HG03442 (cell line): ENCODE measurements around the gene TMEM11.

Experiments used
- ATAC-seq: cut with Tn5 transposase; IDR thresholded peaks from one replicate; pipeline ENCODE4 v1.9.1; 2021; ENCODE audit warnings: mild to moderate bottlenecking, moderate library complexity; ENCODE audit not compliant: unreplicated experiment

The TMEM11 gene, protein sequence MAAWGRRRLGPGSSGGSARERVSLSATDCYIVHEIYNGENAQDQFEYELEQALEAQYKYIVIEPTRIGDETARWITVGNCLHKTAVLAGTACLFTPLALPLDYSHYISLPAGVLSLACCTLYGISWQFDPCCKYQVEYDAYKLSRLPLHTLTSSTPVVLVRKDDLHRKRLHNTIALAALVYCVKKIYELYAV

DNA sequence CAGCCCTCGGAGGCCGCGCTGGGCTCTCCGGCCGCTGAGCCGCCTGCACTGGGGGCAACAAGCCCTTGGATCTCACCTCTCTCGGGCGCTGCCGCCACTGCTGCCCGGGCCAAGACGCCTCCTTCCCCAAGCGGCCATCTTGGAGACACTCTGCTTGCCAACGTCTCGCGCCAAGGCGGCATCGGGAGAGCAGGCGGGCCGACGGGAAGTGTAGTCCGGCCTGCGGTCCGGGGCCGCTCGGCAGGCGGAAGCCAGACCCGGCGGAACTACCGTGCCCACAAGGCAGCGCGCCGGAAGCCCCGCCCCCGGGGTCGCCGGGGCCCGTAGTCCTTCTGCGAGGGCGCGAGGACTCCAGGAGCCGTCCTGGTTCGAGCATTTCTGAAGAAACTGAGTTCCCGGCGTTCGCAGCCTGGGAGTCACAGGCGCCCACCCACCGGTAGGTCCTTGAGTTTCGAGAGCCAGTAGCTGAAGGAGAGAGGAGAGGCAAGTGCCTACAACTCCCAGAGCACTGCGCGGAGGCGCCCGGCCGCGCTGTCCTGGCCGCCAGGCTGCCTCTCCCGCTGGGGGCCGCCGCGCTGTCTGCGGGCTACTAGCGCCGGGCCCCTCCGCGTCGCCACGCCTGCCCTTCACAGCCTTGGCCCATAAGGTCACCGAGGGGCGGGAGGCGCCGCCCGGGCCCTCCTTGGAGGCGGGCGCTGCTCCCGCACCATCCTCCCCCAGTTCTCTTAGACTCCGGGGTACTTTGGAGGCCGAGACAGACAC lies at the start of gene TMEM11:
Gene TMEM11 (minus strand): TSS at position 147 of the 762 bp plus-strand sequence. CDS start 9 bp downstream, at position 138.
- ATAC-seq: peak; percentile 83

DNA sequence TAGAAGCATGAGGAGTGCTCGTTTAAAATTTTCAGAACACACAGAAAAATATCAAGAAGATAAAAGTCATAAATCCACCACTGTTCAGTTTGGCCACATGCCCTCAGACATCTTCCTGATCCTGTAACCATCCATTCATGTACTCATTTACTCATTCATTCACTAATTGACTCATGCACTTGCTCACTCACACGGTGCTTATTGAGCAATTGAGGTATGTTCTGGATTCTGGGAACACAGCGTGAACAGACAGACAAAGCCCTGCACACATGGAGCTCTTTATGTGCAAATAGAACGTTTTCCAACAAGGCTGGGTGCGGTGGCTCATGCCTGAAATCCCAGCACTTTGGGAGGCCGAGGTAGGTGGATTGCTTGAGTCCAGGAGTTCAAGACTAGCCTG lies 49.4 kb upstream of the TMEM11 start:
- ATAC-seq: no peak

DNA sequence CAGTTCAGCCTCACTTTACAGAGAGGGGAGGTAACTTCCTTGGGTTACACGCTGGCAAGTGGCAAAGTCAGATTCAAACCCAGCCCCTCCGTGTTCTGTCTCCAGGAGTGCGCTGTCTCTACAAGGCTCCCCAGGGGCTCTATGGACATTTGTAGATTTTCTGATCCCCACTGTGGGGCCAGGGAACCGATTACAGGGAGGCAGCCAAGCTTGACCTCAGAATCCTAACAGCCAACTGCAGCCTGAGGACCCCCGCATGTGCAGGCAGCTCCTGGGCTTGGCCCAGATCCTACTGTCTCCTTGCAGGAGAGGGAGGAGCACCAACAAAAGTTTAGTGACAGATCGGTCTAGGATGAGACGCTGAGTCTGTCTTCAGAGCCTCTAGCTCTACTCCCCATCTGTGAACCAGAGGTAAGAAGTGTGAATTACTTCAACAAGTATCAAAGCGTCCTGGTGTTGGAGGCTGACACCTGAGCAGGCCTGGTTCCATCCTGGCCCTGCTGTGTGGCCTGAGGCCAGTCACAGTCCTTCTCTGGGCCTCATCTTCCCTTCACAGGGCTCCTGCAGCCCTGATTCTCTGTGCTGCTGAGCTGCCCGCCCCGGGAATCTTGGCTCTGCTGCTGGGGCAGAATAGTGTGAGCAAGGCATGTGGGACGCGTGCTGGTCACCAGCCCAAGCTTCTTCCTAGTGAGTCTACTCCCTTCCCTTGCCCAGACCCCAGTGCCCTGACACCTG lies 48.5 kb upstream of the TMEM11 start:
- no peak for ATAC-seq

DNA sequence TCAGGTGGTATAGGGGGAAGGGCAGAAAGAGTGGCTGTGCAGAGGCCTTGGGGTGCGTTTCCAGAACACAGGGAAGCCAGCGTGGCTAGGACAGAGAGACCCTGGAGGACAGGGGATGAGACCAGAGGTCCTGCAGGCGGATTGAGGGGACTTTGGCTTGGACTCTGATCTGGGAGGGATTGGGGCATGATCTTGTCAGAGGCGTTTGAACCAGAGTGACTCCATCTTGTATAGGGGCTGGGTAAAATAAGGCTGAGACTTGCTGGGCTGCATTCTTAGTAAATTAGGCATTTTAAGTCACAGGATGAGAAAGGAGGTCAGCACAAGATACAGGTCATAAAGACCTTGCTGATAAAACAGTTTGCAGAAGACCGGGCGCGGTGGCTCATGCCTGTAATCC lies 44.6 kb upstream of the TMEM11 start:
- no peak for ATAC-seq

DNA sequence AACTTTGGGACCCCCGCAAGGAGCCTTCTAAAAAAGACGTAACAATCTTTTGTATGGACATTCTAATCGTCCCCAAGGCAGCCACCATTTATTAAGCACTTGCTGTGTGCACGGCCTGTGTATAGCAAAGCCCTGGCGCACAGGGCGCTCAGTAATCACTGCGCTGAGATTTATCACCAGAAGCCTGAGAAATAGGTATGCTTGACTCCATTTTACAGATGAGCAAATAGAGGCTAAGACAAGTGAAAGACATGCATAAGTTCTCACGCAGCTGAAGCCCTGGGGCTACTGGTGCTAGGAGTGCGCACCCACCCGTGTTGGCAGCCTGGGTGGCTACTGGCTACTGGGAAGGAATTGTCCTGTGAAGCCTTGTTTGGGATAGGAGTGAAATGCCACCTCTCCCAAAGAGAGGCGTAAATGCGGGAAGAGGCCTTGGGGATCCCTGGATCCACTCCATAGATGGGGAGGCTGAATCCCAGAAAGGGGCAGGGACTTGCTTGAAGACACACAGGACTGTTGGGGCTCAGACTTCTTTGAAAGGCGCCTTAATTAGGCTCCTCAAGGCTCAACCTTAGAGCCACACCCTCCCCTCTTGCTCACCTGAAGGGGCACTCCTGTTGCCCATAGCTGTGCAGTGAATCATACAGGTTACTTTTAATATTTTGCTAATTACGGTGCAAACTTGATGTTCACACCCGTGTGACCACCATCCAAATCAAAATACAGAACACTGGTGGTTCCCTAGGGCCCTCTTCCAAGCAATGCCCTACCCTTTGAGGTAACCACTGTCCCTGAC lies 39.9 kb upstream of the TMEM11 start:
- ATAC-seq: no peak

DNA sequence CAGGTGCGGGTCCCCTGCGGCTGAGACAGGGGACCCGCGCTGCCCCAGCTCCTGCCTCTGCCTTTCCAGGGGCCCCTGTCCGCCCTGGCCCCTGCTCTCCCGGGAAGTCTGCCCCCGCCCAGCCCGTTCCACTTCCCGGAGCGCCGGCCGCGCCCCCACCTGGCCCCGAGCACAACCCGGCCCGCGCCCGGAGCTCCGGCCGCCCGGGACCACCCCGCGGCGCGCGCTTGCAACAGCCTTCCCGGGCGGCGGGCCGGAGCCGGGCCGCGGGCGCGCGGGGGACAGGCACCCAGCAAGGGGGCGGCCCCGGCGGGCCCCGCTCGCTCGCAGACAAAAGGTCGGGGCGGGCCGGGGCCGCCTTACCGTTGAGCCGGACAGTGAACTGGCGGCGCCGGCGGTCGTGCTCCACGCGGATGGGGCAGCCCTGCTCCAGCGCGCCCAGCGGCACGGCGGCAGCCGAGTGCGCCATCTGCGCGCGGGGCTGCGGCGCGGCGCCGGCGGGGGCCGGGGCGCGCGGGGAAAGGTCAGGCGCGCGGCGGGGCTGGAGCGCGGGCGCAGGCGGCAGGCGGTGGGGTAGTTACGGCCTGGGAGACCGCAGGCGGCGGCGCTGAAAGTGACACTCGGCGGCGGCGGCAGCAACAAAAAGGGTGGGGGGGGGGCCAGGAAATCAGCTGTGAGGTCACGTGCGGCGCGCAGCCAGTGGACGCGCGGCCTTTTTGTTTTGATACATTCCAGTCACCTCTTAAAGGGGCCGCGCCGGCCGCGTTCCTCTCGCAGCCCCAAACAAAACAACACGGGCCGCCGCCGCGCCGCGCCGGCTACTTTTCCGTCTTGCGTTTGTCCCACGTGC lies 39.1 kb upstream of the TMEM11 start, which contains the start of gene NATD1:
Gene NATD1 (minus strand): TSS at position 615 of the 850 bp plus-strand sequence. CDS start 146 bp downstream, at position 469.
- ATAC-seq: peak; percentile 61

DNA sequence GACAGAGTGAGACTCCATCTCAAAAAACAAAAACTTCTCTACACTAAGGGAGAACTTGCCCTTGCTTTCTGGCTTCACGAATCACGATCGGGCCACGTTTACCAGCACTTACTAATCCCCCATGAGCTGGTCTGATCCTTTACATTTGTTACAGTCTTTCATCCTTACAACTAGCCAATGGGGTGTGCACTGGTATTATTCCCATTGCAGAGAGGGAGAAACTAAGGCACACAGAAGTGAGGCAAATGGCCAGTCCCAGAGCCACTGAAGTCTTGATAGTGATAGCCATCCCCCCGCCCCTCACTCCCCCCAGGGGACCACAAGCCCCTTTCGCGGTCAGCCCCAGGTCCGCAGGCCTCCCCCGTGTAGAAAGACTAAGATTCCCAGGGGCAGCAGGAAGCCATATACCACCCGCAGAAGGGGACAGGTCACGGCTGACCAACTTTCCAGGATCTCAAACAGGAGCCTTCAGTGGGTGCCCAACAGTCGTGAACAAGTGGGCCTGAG lies 38.4 kb upstream of the TMEM11 start:
- no peak for ATAC-seq

DNA sequence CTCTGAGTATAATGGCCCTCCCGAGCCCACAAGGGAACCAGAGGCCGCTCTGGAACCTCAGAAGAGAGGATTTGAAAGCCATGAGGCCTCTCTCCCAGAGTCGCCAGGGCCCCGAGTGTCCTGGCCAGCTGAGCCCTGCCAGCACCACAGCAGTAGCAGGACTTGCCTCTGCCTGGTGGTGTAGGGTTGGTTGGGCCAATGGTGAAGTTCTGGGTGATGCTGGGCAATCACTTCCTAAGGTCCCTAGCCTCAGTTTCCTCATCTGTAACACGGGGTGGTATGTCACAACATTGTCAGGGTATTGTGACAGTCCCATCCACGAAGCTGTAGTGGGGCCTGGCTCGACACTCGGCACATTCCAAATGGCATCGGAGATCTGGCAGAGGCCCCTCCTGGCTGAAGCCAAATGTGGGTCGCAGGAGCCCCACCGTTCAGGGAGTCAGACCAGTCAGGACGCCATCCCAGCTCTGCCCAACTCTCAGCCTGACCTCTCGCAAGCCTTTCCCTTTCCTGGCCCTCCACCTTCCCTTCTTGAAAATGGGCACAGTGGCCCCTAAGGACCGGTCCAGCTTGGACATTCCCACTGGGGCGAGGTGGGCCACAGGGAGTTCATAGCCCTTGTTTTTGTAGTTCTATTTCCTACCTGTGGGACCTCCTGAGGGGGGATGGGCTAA lies 37.5 kb upstream of the TMEM11 start:
- ATAC-seq: no peak

DNA sequence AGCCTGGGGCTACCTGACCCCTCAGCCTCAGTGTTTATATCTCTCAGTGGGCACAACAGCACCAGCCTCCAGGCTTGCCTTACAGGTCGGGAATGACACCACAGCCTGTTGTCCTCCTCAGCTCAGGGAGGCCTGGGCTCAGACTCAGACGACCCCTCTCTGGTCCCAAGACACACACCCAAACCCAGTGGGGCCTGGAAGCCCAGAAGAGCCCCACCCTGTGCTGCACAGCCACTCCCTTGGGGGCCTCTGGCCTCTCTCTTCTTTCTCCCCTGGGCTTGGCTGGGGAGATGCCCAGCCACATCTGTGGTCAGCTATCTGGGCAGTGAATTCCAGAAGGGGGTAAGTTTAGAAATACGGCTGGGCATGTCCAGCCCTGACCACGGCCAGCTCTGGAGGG lies 36.9 kb upstream of the TMEM11 start:
- ATAC-seq: no peak

DNA sequence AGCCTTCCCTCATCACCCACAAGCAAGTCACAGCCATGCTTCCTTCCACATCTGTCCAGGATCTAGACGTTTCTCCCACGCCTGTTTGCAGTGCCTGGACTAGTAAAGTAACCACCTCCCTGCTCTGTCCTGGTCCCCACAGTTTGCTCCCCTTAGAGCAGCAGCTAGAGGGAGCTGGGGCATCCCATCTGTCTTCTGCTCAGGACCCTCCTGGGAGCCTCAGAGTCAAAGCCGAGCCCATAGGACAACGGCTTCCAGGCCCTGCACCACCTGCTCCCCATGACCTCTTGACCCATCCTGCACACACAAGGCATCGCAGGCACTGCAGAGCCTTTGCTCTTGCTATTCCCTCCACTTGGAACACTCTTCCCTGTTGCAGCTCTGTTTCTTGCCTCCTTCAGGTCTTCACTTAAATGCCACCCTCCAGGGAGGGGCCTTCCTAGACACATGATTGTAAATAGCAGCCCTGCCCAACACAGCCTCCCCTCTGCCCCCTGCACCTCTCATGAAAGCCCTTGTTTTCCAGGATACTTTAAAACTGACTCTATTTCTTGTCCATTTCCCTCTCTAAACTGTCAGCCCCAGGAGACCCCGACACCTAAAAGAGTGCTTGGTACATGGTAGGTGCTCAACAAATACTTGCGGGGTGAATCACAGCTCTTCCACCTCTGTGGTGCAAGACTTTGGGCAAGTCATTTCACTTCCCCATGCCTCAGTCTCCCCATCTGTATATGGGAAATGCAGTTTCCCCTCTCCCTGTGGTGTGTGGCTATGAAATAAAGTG lies 36.2 kb upstream of the TMEM11 start:
- ATAC-seq: no peak

DNA sequence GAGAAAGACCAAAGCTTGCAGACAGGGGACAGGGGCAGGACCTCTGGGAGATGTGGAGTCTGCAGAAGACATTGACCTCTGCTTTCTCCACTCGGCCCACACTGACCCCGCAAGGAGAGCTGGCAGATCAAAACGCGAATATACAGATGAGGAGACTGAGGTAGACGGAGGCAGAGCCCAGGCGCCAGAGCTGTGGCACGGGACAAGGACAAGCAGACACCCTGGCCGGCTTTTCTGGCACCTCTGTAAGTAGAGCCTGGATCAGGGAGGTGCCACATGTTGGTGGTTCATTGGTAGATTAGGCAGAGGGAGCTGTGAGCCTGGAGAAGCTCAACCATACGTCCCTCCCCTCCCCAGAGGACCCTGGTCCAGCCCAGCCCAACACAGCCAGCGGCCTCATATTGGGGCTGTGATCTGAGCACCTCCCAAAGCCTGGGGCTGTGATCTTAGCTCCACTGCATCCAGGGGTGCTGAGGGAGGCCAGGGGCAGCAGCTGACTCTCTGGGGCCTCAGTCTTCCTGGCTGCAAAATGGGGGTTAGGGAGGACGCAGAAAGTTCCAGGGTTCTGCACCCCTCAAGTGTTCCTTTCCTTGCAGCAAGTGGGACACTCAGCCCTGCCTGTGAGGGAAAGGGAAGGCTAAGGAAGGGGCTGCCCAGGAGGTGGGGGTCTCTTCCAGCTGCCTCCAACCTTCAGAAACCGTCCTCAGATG lies 35.3 kb upstream of the TMEM11 start:
- no peak for ATAC-seq

DNA sequence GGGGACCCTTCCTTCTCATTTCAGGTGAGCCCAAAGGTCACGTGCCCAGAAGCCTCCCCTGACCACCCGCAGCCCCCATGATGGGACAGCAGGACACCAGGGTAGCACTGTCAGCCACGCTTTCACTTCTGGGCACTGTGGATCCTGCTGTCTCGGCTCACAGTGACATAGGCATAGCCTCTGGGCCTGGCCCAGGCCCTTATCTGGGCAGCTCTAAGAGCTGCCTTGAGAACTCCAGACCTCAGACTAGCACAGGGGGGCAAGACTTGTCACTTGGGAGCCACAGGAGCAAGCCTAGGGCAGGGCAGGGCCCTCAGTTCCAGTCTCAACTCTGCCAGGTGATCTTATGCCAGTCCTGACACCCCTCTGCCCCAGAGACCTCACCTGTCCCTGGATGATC lies 34.5 kb upstream of the TMEM11 start:
- ATAC-seq: no peak

DNA sequence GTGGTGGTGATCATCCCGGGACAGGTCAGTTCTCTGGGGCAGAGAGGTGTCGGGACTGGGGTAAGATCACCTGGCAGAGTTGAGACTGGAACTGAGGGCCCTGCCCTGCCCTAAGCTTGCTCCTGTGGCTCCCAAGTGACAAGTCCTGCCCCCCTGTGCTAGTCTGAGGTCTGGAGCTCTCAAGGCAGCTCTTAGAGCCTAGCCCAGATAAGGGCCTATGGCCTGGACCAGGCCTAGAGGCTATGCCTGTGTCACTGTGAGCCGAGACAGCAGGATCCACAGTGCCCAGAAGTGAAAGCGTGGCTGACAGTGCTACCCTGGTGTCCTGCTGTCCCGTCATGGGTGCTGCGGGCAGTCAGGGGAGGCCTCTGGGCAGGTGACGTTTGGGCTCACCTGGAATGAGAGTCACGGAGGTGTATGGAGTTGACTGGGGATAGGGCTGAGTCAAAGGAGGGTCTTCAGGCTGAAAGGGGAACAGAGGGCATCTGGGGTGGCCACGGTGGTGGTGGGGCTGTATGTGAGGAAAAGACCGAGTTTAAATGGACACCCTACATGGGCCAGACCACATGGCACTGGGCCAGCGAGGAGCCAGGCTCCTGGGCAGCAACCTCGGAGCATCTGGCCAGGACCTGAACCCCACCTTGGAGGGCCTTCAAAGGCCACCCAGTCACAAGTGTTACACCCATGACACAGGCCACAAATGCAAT lies 33.7 kb upstream of the TMEM11 start:
- no peak for ATAC-seq

DNA sequence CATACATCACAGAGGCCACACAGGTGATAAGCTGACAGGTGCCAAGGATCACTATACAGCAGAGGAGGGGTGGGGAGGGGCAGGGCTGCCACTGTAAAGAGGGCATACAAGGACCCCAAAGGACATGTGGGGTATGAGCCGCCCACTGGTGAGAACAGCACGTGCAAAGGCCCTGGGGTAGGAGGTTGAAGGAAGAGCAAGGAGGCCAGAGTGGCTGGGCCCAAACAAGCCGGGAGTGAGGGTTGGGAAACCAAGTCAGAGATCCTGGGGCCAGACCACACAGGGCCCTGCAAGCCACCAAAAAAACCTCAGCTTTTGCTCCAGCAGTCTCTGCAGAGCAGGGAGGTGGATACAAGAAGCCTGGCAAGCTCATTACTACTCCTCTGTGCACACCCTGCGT lies 32.7 kb upstream of the TMEM11 start:
- no peak for ATAC-seq

DNA sequence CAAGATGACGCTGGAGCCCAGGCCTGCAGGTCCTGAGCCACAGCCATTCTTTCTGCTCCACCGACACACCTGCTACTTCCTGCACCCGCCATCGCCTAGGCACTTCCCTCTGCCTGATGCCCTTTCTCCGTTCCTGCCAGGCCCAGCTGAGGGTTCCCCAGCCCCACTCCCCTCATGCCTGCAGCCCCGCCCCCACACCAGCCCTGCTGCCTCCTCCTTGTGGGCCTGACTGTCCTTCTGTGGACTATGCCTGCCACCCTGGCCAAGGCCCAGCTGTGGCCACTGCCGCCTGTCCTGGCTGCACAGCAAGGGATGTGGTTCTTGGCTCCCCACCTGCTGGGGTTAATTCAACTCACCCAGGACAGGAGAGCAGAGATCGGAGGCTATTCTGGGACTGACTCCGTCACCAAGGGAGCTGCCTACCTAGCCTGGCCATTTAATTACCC lies 31.7 kb upstream of the TMEM11 start:
- ATAC-seq: no peak

DNA sequence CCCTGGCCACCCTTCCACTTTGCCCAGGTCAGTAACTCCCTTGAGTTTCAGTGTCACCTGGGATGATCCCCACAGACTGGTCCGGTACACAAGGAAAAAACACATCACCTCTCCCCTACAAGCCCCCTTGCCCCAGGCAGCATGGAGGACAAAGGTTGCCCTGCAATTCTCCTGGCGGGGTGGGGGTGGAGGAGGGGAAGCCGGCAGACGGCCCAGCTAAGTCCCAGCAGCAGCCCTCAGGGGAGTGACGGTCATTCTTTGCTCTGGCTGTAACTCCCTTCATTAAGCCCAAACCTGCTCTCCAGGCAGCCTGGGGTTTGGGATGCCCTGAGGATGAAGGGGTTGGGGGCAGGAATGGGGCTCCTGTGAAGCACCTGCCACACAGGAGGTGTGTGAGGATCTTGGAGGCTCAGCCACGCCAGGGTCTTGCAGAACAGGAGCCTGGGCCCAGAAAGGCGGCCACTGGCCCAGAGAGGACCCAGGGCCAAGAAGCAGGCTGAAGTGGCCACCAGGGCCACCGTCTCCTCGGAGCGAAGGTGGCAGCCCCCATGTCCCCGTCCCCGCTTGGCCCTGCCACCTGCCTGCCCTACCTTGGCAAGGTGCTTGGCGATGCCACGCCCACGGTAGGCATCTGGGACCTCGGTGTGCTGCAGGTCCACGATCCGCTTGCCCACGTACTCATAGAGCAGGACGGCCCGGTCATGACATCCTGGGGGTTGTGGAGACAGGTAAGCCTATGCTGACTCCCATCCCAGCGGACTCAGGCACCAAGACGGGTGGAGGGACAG lies 29.7 kb upstream of the TMEM11 start:
- no peak for ATAC-seq
